ENCODE measurements around the gene ADAMTS9. TPM values are rescaled to one million over a fixed set of nuclear protein-coding genes. Genes with fewer than 3 reads are reported as not detected.

The ADAMTS9 gene
- total and polyA plus RNA-seq, 2 of the 13 experiments (the other 11 are each of a cell fraction or from before 2014, with no cell fraction given): 0.02 to 0.09 TPM

- no peak for TF ChIP-seq NAIF1 (CRISPR knock-in tag; IDR thresholded peaks at IDR 0.05; ENCODE audit: borderline replicate concordance)
- TF ChIP-seq MED8 (CRISPR knock-in tag; IDR thresholded peaks at IDR 0.05; ENCODE audit: insufficient replicate concordance): peak; percentile 68
- no peak for TF ChIP-seq ZBTB38 (CRISPR knock-in tag; IDR thresholded peaks at IDR 0.05)
- TF ChIP-seq MIER3 (CRISPR knock-in tag; IDR thresholded peaks at IDR 0.05; ENCODE audit: borderline replicate concordance): peak; percentile 77; the same call in 1 of the 2 replicates
- peak; percentile 52; the same call in 1 of the 2 replicates for TF ChIP-seq ZNF574 (CRISPR knock-in tag; IDR thresholded peaks at IDR 0.05)
- no peak for TF ChIP-seq ZBTB21 (CRISPR knock-in tag; IDR thresholded peaks at IDR 0.05)
Observed at GRCh38 chr3:64501298-64501906, 186.4 kb downstream of the ADAMTS9 start (continued).

GRCh38 chr3:64496786-64497490 is 190.9 kb downstream of the ADAMTS9 start:
- no peak for DNase-seq (ENCODE audit: low spot score)
- ChIA-PET CTCF (ENCODE audit: low intra/inter-chr PET ratio, low total read pairs) (no interaction called here), POLR2A (no interaction called here)
- no peaks in the 10 kb centered on the region for H4K20me1 ChIP-seq (ENCODE audit: insufficient read depth, low read length)
- peaks cover 2 to 65% of the 10 kb centered on the region in 2 experiments; a peak in 4 of 5 replicates for H3K27me3 ChIP-seq (ENCODE audit: control insufficient read depth in 1 of 2, insufficient read depth in 2 of 2, low read length in 2 of 2)
- no peaks in the 10 kb centered on the region for H3K79me2 ChIP-seq (ENCODE audit: insufficient read depth, low read length)
- no peak for FAIRE-seq
- 41% methylated on average over 5 of the region's 5 CpGs for WGBS (ENCODE audit: low lambda C conversion rate)
- H3K4me1 ChIP-seq (ENCODE audit: insufficient read depth, low read length): peaks cover 48% of the 10 kb centered on the region
- intact Hi-C loops (cut with micrococcal nuclease; ENCODE audit: unreplicated experiment) (no loop called here), in situ Hi-C loops (cut with HindIII; ENCODE audit: extremely low pct_ligation_motif_present, low pct_unique_long_range_greater_than_20kb) (no loop called here)
- no peak overlapping the region for H2AFZ ChIP-seq (ENCODE audit: low read length)
- no peak overlapping the region for H3K4me2 ChIP-seq (ENCODE audit: low read depth, low read length)
- no peaks in the 10 kb centered on the region for H3K36me3 ChIP-seq (replicated peaks in 1 of 2; ENCODE audit: control insufficient read depth in 1 of 2, insufficient read depth in 2 of 2, low read length in 2 of 2)
- no peak overlapping the region for H3K4me3 ChIP-seq (replicated peaks in 1 of 3; ENCODE audit: insufficient read depth in 1 of 3, low read depth in 2 of 3, low read length in 3 of 3)
- H3K9ac ChIP-seq (ENCODE audit: insufficient read depth, low read depth, low read length): no peak overlapping the region
- no peaks in the 10 kb centered on the region for H3K9me3 ChIP-seq (ENCODE audit: low read length)
- BruUV-seq (replicated peaks): no TSS peak
- H3K27ac ChIP-seq (ENCODE audit: extremely low read length, insufficient read depth, low read length): no peak overlapping the region
- ATAC-seq: peak; percentile 43
- TF ChIP-seq RAD51 (IDR thresholded peaks at IDR 0.05; ENCODE audit: borderline replicate concordance): no peak
- no peak for TF ChIP-seq ZBED4 (CRISPR knock-in tag; IDR thresholded peaks at IDR 0.05; ENCODE audit: borderline replicate concordance)
- no peak for TF ChIP-seq ZBTB20 (CRISPR knock-in tag; IDR thresholded peaks at IDR 0.05; ENCODE audit: borderline replicate concordance, low read depth)
- TF ChIP-seq ZBTB33 (CRISPR knock-in tag; IDR thresholded peaks at IDR 0.05): no peak
- TF ChIP-seq IRF2 (CRISPR knock-in tag; IDR thresholded peaks at IDR 0.05): no peak
- TF ChIP-seq MTERF4 (CRISPR knock-in tag; IDR thresholded peaks at IDR 0.05): no peak
